Stimulated activated CD8-positive, alpha-beta memory T cell treated with anti-CD3 and anti-CD28 coated beads, Interleukin-4, amount 100 ng/mL, for 24 hours (primary cell): ENCODE measurements around the gene IGF2BP2.
"Not testable (repeated sequence)": the region's sequence is repeated elsewhere in the genome, so short reads cannot be mapped to it uniquely, and the experiment has no call there.

Experiments used
- DNase-seq: peaks from one replicate; pipeline ENCODE4 v3.0.0-alpha.2; 2020; ENCODE audit warnings: low read depth

The IGF2BP2 gene

GRCh38 chr3:185639632-185640206, 185.1 kb downstream of the IGF2BP2 start:
- DNase-seq = no peak

GRCh38 chr3:185638651-185639050, 186.2 kb downstream of the IGF2BP2 start:
- not testable (repeated sequence) for DNase-seq

GRCh38 chr3:185637388-185637787, 187.5 kb downstream of the IGF2BP2 start:
- no peak for DNase-seq

- no peak for DNase-seq
Measured at GRCh38 chr3:185632996-185633395, 191.8 kb downstream of the IGF2BP2 start.

GRCh38 chr3:185631508-185632206, 193.2 kb downstream of the IGF2BP2 start:
- DNase-seq = no peak

GRCh38 chr3:185631108-185631507, 193.7 kb downstream of the IGF2BP2 start:
- no peak for DNase-seq

- no peak for DNase-seq
Measured at GRCh38 chr3:185630182-185630622, 194.6 kb downstream of the IGF2BP2 start.

GRCh38 chr3:185629554-185630181, 195.2 kb downstream of the IGF2BP2 start:
- no peak for DNase-seq

- no peak for DNase-seq
Measured at GRCh38 chr3:185625784-185626183, 199.1 kb downstream of the IGF2BP2 start.

GRCh38 chr3:185623939-185624665, 200.7 kb downstream of the IGF2BP2 start:
- DNase-seq = no peak

- DNase-seq = no peak
Measured at GRCh38 chr3:185613016-185613415, 211.8 kb downstream of the IGF2BP2 start.

GRCh38 chr3:185606196-185606595, 218.6 kb downstream of the IGF2BP2 start:
- no peak for DNase-seq

GRCh38 chr3:185605566-185605965, 219.3 kb downstream of the IGF2BP2 start:
- no peak for DNase-seq

- no peak for DNase-seq
Measured at GRCh38 chr3:185595526-185595925, 229.3 kb downstream of the IGF2BP2 start.

- no peak for DNase-seq
Measured at GRCh38 chr3:185594073-185594472, 230.8 kb downstream of the IGF2BP2 start.
